Measurements from ENCODE around the gene DMAC2. TPM values are rescaled to one million over a fixed set of nuclear protein-coding genes. Genes with fewer than 3 reads are reported as not detected.

The DMAC2 gene
- total and polyA plus RNA-seq, 2 of the 13 experiments (the other 11 are each of a cell fraction or from before 2014, with no cell fraction given) = 39.0 to 66.0 TPM

DNA sequence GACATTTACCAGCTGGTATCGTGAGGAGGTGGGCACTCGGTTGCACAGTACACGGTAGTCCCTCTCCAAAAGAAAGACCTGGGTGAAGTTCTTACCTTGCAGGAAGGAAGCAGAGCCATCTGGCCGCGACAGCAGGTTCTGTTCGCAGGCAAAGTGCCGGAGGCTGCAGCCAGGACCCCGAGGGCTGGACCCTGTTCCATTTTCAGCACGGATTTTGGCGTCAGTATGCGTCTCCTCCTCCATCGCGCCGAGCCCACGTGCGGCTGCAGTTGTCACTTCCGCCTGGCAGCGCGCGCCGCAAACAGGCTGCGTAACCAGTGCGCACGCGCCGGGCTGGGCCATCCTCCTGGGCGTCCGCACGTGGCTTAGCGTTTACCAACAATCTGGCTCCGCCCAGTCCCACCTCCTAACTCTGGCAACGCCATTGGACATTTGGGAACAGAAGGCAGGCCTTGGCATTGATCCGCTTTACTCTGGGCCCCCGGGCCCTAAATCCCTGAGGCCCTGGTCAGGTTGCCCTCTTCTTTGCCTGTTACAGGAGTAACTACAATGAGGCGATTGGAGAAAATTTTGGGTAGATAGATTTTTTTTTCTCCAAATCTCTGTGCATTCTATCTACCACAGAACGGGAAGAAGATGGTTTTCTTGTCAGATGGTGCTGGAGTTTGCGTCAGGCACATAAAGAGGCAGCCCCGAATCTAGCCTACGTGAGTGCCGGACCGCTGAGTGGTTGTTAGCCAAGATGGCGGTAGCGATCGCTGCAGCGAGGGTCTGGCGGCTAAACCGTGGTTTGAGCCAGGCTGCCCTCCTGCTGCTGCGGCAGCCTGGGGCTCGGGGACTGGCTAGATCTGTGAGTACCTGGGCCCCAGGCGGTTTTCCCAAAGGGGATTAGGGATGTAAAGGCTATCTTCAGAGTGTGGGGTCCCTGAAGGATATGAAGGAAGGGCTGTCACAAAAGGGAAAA, 42.3 kb downstream of the DMAC2 start, which contains the start of the genes BCKDHA and EXOSC5:
Gene BCKDHA (plus strand): TSS at position 733 of the 964 bp plus-strand sequence. CDS start 10 bp downstream, at position 743.
Gene EXOSC5 (minus strand): TSS at position 274 of the 964 bp plus-strand sequence. CDS start 31 bp downstream, at position 243.
- H3K4me1 ChIP-seq (ENCODE audit: insufficient read depth, low read length) = peaks cover 30% of the 10 kb centered on the region
- CTCF ChIA-PET (ENCODE audit: low intra/inter-chr PET ratio, low total read pairs) = no interaction called here
- H3K27me3 ChIP-seq (ENCODE audit: control insufficient read depth in 1 of 2, insufficient read depth in 2 of 2, low read length in 2 of 2) = no peaks in the 10 kb centered on the region; a peak in 1 of 5 replicates
- POLR2A ChIA-PET = interaction anchor here (1.0 kb wide), 1 partner anchor 30 kb away, joined by 3 read pairs; the partner anchor contains the start of gene B3GNT8
- FAIRE-seq (peak; percentile 89), DNase-seq (ENCODE audit: low spot score) (peak; percentile 99), ATAC-seq (peak; percentile 94)
- no peaks in the 10 kb centered on the region for H3K9me3 ChIP-seq (ENCODE audit: low read length)
- peak within 1 kb of the TSS; percentile 93 for H3K9ac ChIP-seq (ENCODE audit: insufficient read depth, low read depth, low read length)
- peaks cover 0 to 1% of the 10 kb centered on the region in 2 experiments; a peak in 1 of 5 replicates for H3K36me3 ChIP-seq (replicated peaks in 1 of 2; ENCODE audit: control insufficient read depth in 1 of 2, insufficient read depth in 2 of 2, low read length in 2 of 2)
- peak within 1 kb of the TSS; percentile 86 to 94 (median 90) for H3K4me3 ChIP-seq (replicated peaks in 1 of 3; ENCODE audit: insufficient read depth in 1 of 3, low read depth in 2 of 3, low read length in 3 of 3)
- no peaks in the 10 kb centered on the region for H4K20me1 ChIP-seq (ENCODE audit: insufficient read depth, low read length)
- peak within 1 kb of the TSS; percentile 94 for H3K27ac ChIP-seq (ENCODE audit: extremely low read length, insufficient read depth, low read length)
- H3K79me2 ChIP-seq (ENCODE audit: insufficient read depth, low read length) = peaks cover 32% of the 10 kb centered on the region
- WGBS (ENCODE audit: low lambda C conversion rate) = under 1% methylated on average over 19 of the region's 50 CpGs
- H2AFZ ChIP-seq (ENCODE audit: low read length) = no peak within 1 kb of the TSS
- peak within 1 kb of the TSS; percentile 86 for H3K4me2 ChIP-seq (ENCODE audit: low read depth, low read length)
- TSS peak; percentile 72 for BruUV-seq (replicated peaks)
- intact Hi-C loops (cut with micrococcal nuclease; ENCODE audit: unreplicated experiment) (no loop called here), in situ Hi-C loops (cut with HindIII; ENCODE audit: extremely low pct_ligation_motif_present, low pct_unique_long_range_greater_than_20kb) (no loop called here)
- TF ChIP-seq ZNF224 (CRISPR knock-in tag; IDR thresholded peaks at IDR 0.05) (peak; percentile 94), ZNF552 (CRISPR knock-in tag; IDR thresholded peaks at IDR 0.05; ENCODE audit: borderline replicate concordance) (0 out of 2 replicates have a peak, but pooled peaks have one; percentile 74), HOXA3 (CRISPR knock-in tag; IDR thresholded peaks at IDR 0.05) (peak; percentile 69), SYNCRIP (IDR thresholded peaks at IDR 0.05; ENCODE audit: insufficient read depth, low read depth, low read length) (no peak), SMC3 (IDR thresholded peaks at IDR 0.05; ENCODE audit: low read length) (no peak), SKI (IDR thresholded peaks at IDR 0.05; ENCODE audit: partially characterized antibody) (no peak), PHF5A (CRISPR knock-in tag; IDR thresholded peaks at IDR 0.05; ENCODE audit: low read depth, unreplicated experiment) (no peak), ZNF350 (CRISPR knock-in tag; IDR thresholded peaks at IDR 0.05; ENCODE audit: borderline replicate concordance, low read depth) (peak; percentile 66; the same call in 1 of the 2 replicates), ZNF296 (CRISPR knock-in tag; conservative IDR thresholded peaks at IDR 0.05) (no peak), ZNF724P (CRISPR knock-in tag; IDR thresholded peaks at IDR 0.05; ENCODE audit: borderline replicate concordance) (peak; percentile 86; the same call in 1 of the 2 replicates), ZBTB3 (CRISPR knock-in tag; IDR thresholded peaks at IDR 0.05; ENCODE audit: borderline replicate concordance, low read depth) (no peak)
- TF ChIP-seq, protein P1, sequence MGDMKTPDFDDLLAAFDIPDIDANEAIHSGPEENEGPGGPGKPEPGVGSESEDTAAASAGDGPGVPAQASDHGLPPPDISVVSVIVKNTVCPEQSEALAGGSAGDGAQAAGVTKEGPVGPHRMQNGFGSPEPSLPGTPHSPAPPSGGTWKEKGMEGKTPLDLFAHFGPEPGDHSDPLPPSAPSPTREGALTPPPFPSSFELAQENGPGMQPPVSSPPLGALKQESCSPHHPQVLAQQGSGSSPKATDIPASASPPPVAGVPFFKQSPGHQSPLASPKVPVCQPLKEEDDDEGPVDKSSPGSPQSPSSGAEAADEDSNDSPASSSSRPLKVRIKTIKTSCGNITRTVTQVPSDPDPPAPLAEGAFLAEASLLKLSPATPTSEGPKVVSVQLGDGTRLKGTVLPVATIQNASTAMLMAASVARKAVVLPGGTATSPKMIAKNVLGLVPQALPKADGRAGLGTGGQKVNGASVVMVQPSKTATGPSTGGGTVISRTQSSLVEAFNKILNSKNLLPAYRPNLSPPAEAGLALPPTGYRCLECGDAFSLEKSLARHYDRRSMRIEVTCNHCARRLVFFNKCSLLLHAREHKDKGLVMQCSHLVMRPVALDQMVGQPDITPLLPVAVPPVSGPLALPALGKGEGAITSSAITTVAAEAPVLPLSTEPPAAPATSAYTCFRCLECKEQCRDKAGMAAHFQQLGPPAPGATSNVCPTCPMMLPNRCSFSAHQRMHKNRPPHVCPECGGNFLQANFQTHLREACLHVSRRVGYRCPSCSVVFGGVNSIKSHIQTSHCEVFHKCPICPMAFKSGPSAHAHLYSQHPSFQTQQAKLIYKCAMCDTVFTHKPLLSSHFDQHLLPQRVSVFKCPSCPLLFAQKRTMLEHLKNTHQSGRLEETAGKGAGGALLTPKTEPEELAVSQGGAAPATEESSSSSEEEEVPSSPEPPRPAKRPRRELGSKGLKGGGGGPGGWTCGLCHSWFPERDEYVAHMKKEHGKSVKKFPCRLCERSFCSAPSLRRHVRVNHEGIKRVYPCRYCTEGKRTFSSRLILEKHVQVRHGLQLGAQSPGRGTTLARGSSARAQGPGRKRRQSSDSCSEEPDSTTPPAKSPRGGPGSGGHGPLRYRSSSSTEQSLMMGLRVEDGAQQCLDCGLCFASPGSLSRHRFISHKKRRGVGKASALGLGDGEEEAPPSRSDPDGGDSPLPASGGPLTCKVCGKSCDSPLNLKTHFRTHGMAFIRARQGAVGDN (CRISPR knock-in tag; IDR thresholded peaks at IDR 0.05) = peak; percentile 98
- TF ChIP-seq, protein P2, sequence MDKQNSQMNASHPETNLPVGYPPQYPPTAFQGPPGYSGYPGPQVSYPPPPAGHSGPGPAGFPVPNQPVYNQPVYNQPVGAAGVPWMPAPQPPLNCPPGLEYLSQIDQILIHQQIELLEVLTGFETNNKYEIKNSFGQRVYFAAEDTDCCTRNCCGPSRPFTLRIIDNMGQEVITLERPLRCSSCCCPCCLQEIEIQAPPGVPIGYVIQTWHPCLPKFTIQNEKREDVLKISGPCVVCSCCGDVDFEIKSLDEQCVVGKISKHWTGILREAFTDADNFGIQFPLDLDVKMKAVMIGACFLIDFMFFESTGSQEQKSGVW (CRISPR knock-in tag; IDR thresholded peaks at IDR 0.05; ENCODE audit: borderline replicate concordance) = no peak
- TF ChIP-seq, protein P3, sequence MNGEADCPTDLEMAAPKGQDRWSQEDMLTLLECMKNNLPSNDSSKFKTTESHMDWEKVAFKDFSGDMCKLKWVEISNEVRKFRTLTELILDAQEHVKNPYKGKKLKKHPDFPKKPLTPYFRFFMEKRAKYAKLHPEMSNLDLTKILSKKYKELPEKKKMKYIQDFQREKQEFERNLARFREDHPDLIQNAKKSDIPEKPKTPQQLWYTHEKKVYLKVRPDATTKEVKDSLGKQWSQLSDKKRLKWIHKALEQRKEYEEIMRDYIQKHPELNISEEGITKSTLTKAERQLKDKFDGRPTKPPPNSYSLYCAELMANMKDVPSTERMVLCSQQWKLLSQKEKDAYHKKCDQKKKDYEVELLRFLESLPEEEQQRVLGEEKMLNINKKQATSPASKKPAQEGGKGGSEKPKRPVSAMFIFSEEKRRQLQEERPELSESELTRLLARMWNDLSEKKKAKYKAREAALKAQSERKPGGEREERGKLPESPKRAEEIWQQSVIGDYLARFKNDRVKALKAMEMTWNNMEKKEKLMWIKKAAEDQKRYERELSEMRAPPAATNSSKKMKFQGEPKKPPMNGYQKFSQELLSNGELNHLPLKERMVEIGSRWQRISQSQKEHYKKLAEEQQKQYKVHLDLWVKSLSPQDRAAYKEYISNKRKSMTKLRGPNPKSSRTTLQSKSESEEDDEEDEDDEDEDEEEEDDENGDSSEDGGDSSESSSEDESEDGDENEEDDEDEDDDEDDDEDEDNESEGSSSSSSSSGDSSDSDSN (CRISPR knock-in tag; IDR thresholded peaks at IDR 0.05) = no peak

Measured in HepG2 (cell line).